NCI-H2029 (cell line): Measurements from ENCODE around the gene CCDC32.

Experiments used
- DNase-seq: peaks from one replicate; lab custom pipeline; 2025; lab: John Stamatoyannopoulos, UW

CCDC32 gene

DNA sequence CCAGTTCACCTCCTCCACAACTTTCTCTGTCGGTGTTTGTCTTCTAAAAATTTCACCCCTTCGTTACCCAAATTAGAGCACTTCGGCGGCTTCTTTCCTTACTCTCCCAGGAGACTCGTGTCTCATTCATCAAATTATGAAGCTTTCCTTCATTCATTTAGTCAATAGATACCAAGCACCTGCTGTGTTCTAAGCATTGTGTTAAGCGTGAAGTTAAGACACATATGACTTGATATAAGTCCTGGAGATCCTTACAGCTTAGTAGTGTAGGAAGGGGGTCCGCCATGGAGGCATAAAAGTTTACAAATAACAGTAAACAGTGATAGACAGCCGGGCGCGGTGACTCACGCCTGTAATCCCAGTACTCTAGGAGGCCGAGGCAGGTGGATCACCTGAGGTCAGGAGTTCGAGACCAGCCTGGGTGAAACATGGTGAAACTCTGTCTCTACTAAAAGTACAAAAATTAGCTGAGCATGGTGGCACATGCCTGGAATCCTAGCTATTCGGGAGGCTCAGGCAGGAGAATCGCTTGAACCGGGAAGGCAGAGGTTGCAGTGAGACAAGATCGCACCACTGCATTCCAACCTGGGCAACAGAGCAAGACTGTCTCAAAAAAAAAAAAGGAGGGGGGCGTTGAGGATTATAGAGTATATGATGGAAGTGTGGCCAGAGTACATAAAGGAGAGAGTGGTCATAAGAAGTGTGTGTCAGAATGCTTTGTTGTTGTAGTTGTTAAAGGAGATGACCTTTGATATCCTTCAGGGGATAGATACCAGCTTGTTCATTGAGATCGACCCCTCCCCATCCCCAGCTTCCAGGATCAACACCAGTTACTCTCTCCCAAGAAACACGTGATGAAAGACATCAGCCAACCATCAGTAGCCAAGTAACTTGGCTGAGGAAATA lies 744 bp upstream of the CCDC32 start:
- no peak for DNase-seq

DNA sequence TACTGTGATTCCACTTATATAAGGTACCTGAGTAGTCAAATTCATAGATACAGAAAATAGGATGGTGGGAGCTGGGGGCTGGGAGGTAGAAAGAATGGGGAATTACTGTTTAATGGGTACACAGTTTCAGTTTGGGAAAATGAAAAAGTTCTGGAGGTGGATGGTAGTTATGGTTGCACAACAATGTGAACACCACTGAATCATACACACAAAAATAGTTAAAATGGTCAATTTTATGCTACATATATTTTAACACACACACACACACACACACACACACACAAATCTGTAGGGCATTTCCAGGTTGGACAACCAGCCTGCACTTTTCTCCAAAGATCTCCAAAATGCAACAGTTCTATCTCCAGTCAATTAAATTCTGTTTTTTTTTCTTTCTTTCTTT lies 1.4 kb downstream of the CCDC32 start:
- DNase-seq, result no peak

DNA sequence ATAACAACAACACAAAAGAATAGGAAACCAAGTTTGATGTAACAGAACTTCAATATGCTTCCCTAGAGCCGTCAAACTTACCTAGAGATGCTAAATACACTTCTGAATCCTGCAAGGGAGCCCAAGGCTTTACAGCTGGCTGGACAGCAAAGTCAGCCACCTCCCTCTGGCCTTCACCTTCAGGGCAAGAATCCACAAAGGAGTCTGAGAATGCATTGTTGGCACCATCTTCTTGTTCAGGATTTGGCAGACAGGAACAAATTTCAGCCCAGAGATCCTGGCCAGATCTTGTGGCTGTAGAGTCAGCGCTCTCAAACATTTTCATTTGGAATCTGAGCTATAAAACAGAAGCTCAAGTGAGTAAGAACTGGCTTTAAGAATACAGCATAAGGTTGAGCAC lies 2.2 kb downstream of the CCDC32 start:
- no peak for DNase-seq

DNA sequence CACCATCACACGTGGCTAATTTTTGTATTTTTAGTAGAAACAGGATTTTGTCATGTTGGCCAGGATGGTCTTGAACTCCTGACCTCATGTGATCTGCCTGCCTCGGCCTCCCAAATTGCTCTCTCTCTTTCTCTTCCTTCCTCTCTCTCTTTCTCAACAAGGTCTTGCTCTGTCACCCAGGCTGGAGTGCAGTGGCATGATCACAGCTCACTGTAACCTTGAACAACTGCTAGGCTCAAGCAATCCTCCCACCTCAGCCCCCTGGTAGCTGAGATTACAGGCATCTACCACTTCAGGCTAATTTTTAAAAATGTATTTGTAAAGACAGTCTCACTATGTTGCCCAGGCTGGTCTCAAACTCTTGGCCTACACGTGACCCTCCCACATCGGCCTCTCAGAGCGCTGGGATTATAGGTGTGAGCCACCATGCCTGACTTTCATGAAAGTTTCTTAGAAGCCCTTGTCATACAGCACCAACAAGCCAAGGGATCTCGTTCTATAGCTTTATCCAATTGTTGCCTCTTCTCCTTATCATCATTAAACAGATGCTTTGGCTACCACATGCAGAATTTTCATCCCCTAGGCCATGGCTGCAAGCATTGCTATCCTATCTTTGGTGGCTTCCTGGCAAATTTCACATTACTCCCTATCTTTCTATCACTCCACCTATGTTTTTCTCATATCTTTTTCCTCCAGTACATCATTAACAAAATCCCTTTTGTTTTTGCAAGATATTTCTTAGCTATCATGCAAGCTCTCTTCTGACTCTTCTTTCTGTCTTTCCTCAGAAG lies 5.7 kb downstream of the CCDC32 start:
- DNase-seq, result no peak

DNA sequence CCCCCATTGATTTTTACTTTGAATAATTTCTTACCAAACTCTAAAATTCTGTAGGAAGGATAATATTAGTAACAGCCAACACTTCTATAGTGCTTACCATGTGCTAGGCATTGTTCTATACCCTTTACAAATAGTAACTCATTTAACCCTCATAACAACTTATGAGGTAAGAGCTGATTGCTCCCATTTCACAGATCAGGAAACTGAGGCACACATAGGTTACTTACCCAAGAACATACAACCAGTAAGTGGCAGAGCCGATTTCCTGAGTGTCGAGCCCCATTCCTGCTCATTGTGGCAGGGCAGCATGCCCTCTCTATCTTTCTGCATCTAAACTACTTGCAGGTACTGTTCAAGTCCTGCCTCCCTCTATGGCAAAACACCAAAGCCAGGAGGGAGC lies 9.0 kb downstream of the CCDC32 start:
- no peak for DNase-seq

DNA sequence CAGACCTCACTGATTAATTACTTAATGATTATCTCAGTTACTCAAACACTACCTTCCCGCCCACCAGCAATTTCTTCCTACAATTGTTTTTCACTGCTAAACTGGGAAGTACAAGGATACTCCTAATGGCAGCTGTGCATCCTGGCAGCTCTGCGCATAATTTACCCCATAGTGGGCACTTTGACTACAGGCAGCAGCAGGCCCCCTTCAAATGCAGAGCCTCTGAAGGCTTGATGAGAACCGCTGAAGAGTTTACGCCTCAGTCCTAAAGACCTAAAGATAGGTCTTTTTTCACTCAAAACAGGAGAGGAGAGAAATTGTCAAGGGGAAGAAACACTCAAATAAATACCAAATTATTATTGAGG lies 10.7 kb downstream of the CCDC32 start:
- DNase-seq, result no peak

DNA sequence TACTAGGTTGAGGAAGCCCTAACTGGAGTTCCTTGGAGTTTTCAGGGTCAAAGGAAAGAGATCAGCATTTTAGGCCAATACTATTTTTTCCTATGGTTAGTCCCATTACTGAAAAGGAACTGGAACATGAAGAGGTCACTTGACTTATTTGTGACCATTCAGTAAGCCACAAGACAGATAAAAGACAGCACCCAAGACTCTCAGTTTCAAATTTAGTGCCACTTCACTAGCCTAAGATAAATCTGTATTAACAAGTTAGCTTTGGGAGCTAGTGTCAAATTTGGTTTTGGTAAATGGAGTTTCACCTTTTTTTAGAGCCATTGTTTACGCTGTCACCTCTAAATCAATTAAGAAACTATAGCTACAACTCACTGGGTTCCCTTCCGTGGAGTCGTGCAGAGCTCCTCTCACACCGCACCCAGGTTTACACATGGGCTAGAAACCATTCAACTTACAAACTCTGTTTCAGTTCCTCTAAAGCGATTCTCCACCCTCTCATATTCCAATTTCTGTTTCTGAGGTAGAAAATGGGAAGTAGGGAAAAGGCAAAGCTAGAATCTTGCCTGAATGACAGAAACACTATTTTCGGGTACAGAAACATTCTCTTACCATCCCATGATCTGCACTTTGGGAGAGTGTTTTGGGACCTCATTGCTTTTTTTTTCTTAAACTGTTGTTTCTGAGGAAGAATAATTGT lies 14.4 kb downstream of the CCDC32 start:
- DNase-seq, result no peak

DNA sequence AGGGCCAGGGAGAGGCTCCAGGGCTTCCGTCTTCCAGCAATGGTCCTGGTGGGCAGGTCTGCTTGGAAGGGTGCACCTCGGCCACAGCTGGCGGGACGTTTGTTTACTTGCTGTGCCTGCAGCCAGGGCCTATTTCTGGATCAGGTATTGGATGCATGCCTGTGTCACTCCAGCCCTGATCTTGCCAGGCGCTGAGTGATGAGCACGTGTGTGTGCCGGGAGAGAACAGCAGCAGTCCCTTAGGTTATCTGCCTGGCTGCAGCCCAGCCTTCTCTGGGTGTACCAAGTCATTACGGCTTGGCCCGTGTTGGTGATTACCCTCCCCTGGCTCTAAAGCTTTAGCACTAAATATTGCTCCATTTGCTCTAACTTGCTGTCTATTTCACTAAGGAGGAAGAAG lies 14.9 kb downstream of the CCDC32 start:
- peak; percentile 38 for DNase-seq

DNA sequence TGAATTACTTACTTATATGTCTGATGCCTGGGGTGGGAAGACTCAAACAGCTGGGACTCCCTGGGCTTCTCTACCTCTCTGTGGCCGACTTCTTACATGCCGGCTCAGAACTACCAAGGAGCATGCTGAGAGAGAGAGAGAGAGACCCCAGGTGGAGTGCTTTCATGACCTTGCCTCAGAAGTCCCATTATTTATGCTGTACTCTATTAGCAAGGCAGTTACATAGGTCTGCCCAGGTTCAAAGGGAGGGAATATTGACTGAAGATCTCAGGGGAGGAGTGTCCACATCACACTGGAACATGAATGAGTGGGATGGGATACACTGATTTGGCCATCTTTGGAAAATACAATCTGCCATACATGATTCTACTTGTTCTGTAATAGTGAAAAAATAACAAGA lies 16.2 kb downstream of the CCDC32 start:
- no peak for DNase-seq

DNA sequence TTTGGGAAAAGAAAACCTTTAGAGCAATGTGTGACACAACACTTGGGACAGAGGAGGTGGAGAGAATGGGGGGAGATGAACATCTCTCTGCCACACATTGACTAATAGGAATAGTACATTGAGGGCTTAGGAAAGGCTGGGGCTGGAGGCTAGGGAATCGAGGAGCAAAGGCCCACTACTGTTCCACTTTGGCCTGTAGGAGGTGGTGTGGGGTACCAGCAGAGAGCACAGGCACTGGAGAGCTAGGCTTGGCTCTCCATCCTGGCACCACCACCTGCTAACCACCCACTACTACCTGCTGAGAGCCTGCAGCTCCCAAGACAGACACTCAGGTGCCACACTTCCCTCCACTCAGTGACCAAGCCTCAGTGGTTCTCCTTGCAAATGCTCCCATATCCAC lies 19.4 kb downstream of the CCDC32 start:
- DNase-seq, result no peak

DNA sequence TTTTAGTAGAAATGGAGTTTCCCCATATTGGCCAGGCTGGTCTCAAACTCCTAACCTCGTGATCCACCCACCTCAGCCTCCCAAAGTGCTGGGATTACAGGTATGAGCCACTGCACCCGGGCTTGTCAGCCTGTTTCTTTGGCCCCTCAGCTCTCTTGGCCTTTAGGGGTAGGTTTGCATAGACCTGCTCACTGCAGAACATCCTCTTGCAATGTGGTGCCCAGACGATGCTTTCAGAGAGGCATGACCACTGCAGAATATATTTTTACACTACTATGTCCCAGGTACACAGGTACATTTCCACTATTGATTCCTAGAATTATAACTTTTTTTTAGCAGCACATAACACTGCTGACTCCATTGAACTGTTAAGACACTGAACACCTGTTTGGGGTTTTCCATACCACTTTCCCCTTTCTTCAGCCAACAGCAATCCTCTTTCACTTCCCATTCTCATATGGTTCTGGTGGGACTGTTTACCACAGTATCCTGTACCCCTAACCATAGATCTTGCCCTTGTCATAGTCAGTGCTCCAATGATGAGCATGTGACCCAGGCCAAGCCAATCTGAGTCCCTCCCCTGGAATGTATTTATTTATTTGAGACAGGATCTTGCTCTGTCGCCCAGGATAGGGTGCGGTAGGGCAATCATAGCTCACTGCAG lies 21.1 kb downstream of the CCDC32 start:
- DNase-seq, result no peak

DNA sequence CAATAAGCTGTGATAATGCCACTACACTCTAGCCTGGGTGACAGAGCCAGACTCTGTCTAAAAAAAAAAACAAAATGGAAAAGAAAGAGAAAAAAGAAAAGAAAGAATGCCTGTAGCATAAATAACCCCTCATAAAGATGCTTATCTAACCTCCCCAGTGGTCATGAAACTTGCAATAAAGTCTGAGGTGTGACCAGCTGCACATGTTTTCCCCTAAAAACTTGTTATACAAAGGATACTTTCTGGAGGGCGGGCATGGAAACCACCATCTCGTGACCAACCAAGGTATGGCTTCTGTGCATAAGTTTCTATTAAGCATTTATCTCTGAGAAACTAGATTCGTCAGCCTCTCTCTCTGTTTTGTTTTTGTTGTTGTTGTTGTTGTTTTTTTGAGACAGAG lies 21.8 kb downstream of the CCDC32 start:
- DNase-seq, result no peak

DNA sequence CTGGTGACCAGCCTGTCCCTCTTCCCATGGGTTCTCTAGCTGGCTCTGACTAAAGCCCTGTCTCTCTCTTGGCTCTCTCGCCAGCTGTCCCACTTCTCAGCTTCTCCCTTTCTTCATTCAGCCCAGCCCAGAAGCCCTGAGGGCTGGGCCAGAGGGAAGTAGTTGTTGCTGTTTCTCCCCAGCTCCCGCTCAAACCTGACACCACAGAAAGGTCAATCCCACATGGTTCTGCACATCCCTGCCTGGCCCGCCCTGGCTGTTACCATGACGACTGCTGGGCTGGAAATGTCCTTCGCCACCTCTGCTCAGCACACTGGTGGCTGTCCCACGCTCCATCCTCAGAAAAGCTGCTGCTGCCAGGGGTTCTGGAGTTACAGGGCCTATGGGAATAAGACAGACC lies 25.9 kb downstream of the CCDC32 start:
- no peak for DNase-seq

DNA sequence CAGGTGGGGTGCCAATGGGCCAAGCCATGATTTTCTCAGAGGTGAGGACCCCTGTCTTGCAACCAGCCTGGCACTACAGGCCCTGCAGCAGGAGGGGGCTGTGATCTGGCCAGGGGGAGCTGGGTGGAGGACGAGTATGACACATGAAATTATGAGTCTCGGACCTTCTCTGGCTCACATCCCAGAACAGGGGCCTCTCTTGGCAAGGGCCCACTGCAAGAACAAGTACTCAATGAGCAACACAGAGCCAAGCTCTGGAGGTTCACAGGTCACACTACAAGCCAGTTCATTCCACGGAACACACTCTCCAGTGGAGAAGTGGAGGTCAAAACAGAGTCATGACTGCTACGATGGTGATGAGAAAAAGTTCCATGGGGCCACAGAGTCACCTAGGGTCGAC lies 28.3 kb downstream of the CCDC32 start:
- no peak for DNase-seq

DNA sequence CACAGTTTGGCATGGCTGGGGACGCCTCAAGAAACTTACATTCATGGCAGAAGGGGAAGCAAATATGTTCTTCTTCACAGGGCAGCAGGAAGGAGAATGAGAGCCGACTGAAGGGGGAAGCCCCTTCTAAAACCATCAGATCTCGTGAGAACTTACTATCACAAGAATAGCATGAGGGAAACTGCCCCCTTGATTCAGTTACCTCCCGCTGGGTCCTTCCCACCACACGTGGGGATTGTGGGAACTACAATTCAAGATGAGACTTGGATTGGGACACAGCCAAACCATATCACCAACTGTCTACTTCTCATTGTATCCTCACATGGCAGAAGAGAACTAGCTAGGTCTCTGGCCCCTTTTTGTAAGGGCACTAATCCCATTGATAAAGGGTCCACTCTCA lies 30.5 kb downstream of the CCDC32 start:
- no peak for DNase-seq

DNA sequence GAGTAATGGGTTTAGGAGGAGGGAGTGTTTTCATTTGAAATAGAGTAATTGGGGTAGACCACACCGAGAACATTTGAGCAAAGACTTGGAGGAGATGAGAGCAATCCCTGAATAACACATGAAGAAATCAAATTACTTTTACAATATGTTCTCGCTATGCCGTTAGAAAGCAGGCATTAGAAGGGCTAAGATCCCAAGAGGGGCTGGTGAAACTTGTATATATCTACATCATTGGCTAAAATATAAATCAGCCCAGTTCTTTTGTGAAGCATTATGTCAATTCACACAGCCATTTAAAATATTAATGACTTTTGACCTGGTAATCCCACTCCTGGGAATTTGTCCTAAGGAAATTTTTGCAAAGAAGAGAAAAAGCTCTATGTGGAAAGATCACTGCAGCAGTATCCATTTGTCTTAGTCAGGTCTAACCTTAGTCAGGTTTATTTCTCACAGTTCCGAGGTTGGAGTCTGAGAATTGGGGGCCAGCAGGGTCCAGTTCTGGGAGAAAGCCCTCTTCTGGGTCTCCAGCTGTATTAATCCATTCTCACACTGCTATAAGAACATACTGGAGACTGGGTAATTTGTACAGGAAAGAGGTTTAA lies 31.0 kb downstream of the CCDC32 start:
- no peak for DNase-seq

DNA sequence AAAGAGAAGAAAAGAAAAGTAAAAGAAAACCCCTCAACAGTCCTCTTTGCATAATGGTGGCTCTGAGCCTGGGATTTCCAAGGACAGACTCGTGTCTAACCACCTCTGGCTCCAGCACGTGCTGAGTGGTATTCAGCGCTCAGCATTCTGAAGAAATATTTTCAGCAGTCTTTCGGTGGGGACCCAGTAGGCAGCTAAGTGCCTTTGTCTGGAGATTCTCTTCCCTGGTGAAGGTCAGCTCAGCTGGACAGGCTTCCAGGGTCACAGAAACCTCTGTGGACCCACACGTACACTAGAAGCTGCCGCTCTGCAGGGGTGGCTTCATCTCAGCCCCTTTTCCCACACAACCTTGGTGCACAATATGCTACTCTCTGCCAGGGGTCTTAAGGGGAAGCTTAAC lies 36.0 kb downstream of the CCDC32 start:
- DNase-seq, result no peak

DNA sequence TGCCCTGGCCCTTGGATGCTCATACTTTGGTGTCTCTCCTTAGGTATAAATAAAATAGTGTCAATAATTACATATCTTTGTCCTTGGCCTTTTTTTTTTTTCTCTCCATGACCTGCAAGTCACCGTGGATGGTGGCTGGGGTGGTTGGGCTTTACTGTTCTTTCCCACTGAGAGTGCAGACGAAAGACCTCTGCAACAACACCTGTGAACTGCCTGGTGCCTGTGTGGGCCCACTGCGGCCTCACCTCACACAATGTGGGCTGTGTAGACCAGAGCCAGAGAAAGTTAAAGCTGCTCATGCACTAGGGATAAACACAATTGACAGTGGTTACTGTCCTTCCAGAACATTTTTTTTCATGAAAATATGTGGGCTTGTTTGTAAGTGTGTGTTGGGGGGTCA lies 39.0 kb downstream of the CCDC32 start:
- DNase-seq, result no peak

DNA sequence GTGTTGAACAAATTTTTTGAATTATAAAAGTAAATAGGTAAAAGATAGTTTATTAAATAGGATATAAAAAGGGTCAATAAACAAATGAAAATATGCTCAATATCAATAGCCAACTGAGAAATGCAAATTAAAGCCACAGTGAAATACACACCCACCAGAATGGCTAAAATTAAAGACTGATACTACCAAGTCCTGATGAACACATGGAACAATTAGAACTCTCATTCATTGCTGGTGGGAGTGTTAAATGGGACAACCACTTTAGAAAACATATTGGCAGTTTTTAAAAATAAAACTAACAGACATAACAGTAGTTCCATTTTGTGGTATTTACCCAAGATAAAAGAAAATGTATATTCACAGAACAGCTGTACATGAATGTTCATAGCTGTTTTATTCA lies 41.2 kb downstream of the CCDC32 start:
- DNase-seq, result no peak

DNA sequence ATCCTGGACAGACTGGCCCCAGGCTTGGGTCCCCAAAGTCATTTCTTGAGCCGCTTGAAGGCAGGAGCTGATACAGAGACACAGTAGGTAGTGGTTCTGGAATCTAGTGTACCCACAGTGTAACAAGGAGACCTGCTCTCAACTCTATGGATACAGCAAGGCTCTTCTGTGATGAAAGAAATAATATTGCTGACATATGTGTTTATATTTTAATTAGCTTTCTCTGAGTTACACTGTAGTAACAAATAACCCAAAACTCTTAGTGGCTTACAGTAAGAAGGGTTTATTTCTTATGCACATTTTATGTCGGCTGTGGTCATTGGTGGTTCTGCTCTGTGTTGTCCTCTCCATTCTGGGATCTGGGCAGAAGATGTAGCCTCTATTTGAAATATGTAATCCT lies 48.5 kb downstream of the CCDC32 start:
- DNase-seq, result no peak

DNA sequence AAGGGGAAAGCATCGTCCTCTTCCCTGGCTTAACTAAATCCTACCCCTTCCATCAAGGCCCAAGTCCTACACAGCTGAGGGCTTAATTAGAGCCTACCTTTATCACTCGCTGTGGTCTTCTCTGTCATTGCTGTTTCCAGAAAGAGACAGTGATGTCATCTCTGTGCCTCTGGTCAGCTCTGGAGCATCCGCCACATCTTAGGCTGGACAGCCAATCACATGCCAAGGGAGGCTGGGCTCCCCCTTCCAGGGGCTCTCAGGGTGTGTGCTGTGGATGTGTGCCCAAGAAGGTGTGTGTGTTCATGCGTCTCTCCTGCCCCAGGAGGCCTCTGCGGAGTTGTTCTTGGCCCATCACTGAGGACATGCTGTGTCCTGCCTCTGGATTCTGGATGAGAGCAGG lies 51.2 kb downstream of the CCDC32 start:
- DNase-seq, result no peak

DNA sequence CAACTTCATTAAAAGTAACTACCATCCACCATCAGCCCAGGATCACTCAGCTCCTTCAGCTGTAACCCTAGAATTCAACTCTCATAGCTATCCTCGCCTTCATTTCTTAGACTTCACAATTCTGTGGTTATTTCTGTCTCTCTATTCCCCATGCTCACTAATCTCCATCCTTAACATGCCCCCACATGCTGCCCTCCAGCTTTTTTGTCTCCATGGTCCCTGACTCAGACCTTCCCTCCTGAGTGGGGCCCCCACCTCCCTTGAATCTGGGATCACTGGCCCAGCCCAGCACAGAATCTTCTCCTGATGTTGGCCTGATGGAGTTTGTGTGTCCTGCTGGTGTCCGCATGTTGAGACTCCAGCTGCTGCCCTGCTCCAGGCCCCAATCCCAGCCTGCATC lies 52.4 kb downstream of the CCDC32 start:
- DNase-seq, result no peak
